Neutrophil (primary cell): ENCODE results near the gene YIPF2.

Source experiments
- H3K27ac ChIP-seq: fragments of 200-600 bp; sonication (generic); 2 replicates; pipeline ENCODE4 v1.5.1; 2016; ENCODE audit warnings: mild to moderate bottlenecking, moderate library complexity
- H3K27me3 ChIP-seq: fragments of 200-600 bp; sonication (generic); 2 replicates; pipeline ENCODE4 v1.6.0; 2016; ENCODE audit warnings: mild to moderate bottlenecking
- H3K36me3 ChIP-seq: fragments of 200-600 bp; sonication (generic); 2 replicates; pipeline ENCODE4 v1.5.1; 2017
- H3K4me1 ChIP-seq, 2 experiments: fragments of 200-600 bp in 1 of 2; sonication (generic) in 1 of 2; 1 replicate in 1 of 2; 2 replicates in 1 of 2; pipeline versions ENCODE4 v1.5.1 to v1.6.1; 2013 to 2016; ENCODE audit warnings: low read depth in 1 of 2, low read length in 1 of 2, mild to moderate bottlenecking in 1 of 2, moderate library complexity in 1 of 2; ENCODE audit not compliant: control insufficient read depth in 1 of 2, insufficient read depth in 1 of 2
- H3K4me3 ChIP-seq, 2 experiments: fragments of 200-600 bp in 1 of 2; sonication (generic) in 1 of 2; 1 replicate in 1 of 2; 2 replicates in 1 of 2; pipeline ENCODE4 v1.5.1; 2013 to 2016; ENCODE audit warnings: low read depth in 1 of 2, low read length in 1 of 2, mild to moderate bottlenecking in 1 of 2, moderate library complexity in 1 of 2
- H3K9me3 ChIP-seq: fragments of 200-600 bp; sonication (generic); 2 replicates; pipeline ENCODE4 v1.5.1; 2016
- TF ChIP-seq, protein P1 (sequence below): fragments of 200-600 bp; sonication (generic); IDR thresholded peaks from 2 replicates; pipeline ENCODE4 v1.5.1; 2016; ENCODE audit warnings: antibody characterized with exemption

YIPF2 gene

GRCh38 chr19:10921910-10922637 lies 6.4 kb downstream of the YIPF2 start:
- no peaks in the 10 kb centered on the region for H3K4me1 ChIP-seq
- TF ChIP-seq, protein P1, sequence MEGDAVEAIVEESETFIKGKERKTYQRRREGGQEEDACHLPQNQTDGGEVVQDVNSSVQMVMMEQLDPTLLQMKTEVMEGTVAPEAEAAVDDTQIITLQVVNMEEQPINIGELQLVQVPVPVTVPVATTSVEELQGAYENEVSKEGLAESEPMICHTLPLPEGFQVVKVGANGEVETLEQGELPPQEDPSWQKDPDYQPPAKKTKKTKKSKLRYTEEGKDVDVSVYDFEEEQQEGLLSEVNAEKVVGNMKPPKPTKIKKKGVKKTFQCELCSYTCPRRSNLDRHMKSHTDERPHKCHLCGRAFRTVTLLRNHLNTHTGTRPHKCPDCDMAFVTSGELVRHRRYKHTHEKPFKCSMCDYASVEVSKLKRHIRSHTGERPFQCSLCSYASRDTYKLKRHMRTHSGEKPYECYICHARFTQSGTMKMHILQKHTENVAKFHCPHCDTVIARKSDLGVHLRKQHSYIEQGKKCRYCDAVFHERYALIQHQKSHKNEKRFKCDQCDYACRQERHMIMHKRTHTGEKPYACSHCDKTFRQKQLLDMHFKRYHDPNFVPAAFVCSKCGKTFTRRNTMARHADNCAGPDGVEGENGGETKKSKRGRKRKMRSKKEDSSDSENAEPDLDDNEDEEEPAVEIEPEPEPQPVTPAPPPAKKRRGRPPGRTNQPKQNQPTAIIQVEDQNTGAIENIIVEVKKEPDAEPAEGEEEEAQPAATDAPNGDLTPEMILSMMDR, result no peak
- no peak overlapping the region for H3K4me3 ChIP-seq
- no peaks in the 10 kb centered on the region for H3K9me3 ChIP-seq
- no peaks in the 10 kb centered on the region for H3K27me3 ChIP-seq
- H3K36me3 ChIP-seq, result peaks cover 50% of the 10 kb centered on the region
- H3K27ac ChIP-seq, result no peak overlapping the region

DNA sequence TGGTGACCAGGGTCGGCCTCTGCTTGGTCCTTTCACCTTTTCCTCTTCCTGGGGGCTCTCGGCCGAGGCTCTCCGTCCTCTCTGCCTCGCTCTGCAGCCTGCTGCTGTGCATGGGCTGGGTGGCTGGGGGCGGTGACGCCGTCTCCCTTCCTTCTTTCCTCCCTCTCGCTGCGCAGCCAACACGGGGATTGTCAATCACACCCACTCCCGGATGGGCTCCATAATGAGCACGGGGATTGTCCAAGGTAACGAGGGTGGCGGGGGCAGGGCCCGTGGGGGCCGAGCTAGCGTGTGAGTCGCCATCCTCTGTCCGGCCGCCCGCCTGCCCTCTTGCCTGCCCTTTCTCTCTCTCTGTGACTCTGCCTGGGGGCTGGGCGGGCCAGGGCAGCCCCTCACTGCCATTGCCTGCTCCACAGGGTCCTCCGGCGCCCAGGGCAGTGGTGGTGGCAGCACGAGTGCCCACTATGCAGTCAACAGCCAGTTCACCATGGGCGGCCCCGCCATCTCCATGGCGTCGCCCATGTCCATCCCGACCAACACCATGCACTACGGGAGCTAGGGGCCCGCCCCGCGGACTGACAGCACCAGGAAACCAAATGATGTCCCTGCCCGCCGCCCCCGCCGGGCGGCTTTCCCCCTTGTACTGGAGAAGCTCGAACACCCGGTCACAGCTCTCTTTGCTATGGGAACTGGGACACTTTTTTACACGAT lies 7.1 kb downstream of the YIPF2 start:
- Histone ChIP-seq H3K9me3 (no peaks in the 10 kb centered on the region), H3K27me3 (no peaks in the 10 kb centered on the region), H3K4me1 (no peaks in the 10 kb centered on the region), H3K36me3 (peaks cover 54% of the 10 kb centered on the region), H3K27ac (no peak overlapping the region), H3K4me3 (no peak overlapping the region)
- TF ChIP-seq, protein P1, result no peak

GRCh38 chr19:10920781-10921180 lies 7.7 kb downstream of the YIPF2 start:
- H3K4me3 ChIP-seq, result no peak overlapping the region
- TF ChIP-seq, protein P1, result no peak
- peaks cover 54% of the 10 kb centered on the region for H3K36me3 ChIP-seq
- no peaks in the 10 kb centered on the region for H3K27me3 ChIP-seq
- H3K27ac ChIP-seq, result no peak overlapping the region
- no peaks in the 10 kb centered on the region for H3K9me3 ChIP-seq
- H3K4me1 ChIP-seq, result no peaks in the 10 kb centered on the region

DNA sequence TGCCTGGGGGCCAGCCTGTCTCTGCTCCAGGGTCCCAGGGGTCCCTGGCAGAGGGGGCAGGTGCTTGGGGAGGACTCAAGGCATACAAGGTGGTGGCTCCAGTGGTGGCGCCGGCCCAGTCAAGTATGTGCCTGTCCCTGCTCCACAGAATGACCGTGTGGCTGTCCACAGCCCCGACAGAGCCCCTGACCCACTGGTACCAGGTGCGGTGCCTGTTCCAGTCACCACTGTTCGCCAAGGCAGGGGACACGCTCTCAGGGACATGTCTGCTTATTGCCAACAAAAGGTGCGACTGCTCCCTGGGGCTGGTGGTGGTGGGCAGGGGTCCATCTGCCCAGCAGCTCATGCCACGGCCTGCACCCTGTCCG lies 8.2 kb downstream of the YIPF2 start:
- TF ChIP-seq, protein P1, result no peak
- Histone ChIP-seq H3K4me1 (no peaks in the 10 kb centered on the region), H3K27me3 (no peaks in the 10 kb centered on the region), H3K27ac (no peak overlapping the region), H3K4me3 (no peak overlapping the region), H3K9me3 (no peaks in the 10 kb centered on the region), H3K36me3 (peaks cover 54% of the 10 kb centered on the region)

- H3K27ac ChIP-seq, result no peak overlapping the region
Measured at GRCh38 chr19:10919352-10920287, 8.8 kb downstream of the YIPF2 start.

More at GRCh38 chr19:10919352-10920287, 8.8 kb downstream of the YIPF2 start:
- H3K4me1 ChIP-seq, result no peaks in the 10 kb centered on the region
- H3K36me3 ChIP-seq, result peaks cover 54% of the 10 kb centered on the region
- H3K4me3 ChIP-seq, result no peak overlapping the region
- TF ChIP-seq, protein P1, result no peak
- H3K9me3 ChIP-seq, result no peaks in the 10 kb centered on the region
- H3K27me3 ChIP-seq, result no peaks in the 10 kb centered on the region
